ENCODE measurements around the gene RBMS3.
"Not testable (repeated sequence)": the region's sequence is repeated elsewhere in the genome, so short reads cannot be mapped to it uniquely, and the experiment has no call there.

The RBMS3 gene

GRCh38 chr3:29382409-29382808, 101.5 kb downstream of the RBMS3 start:
- no peak for TF ChIP-seq CTCF (IDR thresholded peaks at IDR 0.05; ENCODE audit: borderline replicate concordance, control extremely low read depth, extremely low read depth, insufficient read depth, missing control alignments)
- DNase-seq (ENCODE audit: low spot score) = no peak
- in situ Hi-C loops (cut with MboI; ENCODE audit: low sequenced_read_pairs, unreplicated experiment) = no loop called here

GRCh38 chr3:29382845-29383244, 102.0 kb downstream of the RBMS3 start:
- TF ChIP-seq CTCF (IDR thresholded peaks at IDR 0.05; ENCODE audit: borderline replicate concordance, control extremely low read depth, extremely low read depth, insufficient read depth, missing control alignments) = no peak
- DNase-seq (ENCODE audit: low spot score) = no peak
- in situ Hi-C loops (cut with MboI; ENCODE audit: low sequenced_read_pairs, unreplicated experiment) = no loop called here

- in situ Hi-C loops (cut with MboI; ENCODE audit: low sequenced_read_pairs, unreplicated experiment) = no loop called here
- TF ChIP-seq CTCF (IDR thresholded peaks at IDR 0.05; ENCODE audit: borderline replicate concordance, control extremely low read depth, extremely low read depth, insufficient read depth, missing control alignments) = no peak
- DNase-seq (ENCODE audit: low spot score) = no peak
Observed at GRCh38 chr3:29384640-29385039, 103.8 kb downstream of the RBMS3 start.

GRCh38 chr3:29385046-29385830, 104.4 kb downstream of the RBMS3 start:
- in situ Hi-C loops (cut with MboI; ENCODE audit: low sequenced_read_pairs, unreplicated experiment) = no loop called here
- DNase-seq (ENCODE audit: low spot score) = no peak
- TF ChIP-seq CTCF (IDR thresholded peaks at IDR 0.05; ENCODE audit: borderline replicate concordance, control extremely low read depth, extremely low read depth, insufficient read depth, missing control alignments) = no peak

- in situ Hi-C loops (cut with MboI; ENCODE audit: low sequenced_read_pairs, unreplicated experiment) = no loop called here
- TF ChIP-seq CTCF (IDR thresholded peaks at IDR 0.05; ENCODE audit: borderline replicate concordance, control extremely low read depth, extremely low read depth, insufficient read depth, missing control alignments) = no peak
- no peak for DNase-seq (ENCODE audit: low spot score)
Observed at GRCh38 chr3:29389362-29389761, 108.5 kb downstream of the RBMS3 start.

GRCh38 chr3:29392625-29393388, 111.9 kb downstream of the RBMS3 start:
- in situ Hi-C loops (cut with MboI; ENCODE audit: low sequenced_read_pairs, unreplicated experiment) = no loop called here
- no peak for DNase-seq (ENCODE audit: low spot score)
- no peak for TF ChIP-seq CTCF (IDR thresholded peaks at IDR 0.05; ENCODE audit: borderline replicate concordance, control extremely low read depth, extremely low read depth, insufficient read depth, missing control alignments)

- in situ Hi-C loops (cut with MboI; ENCODE audit: low sequenced_read_pairs, unreplicated experiment) = not testable (repeated sequence)
Observed at GRCh38 chr3:29393946-29394345, 113.1 kb downstream of the RBMS3 start.

More at GRCh38 chr3:29393946-29394345, 113.1 kb downstream of the RBMS3 start:
- not testable (repeated sequence) for DNase-seq (ENCODE audit: low spot score)
